Uterus (tissue), 4 donors: Measurements from ENCODE around the gene LRRC37A3. TPM values are rescaled to one million over a fixed set of nuclear protein-coding genes. Genes with fewer than 3 reads are reported as not detected.
"Not testable (repeated sequence)": the region's sequence is repeated elsewhere in the genome, so short reads cannot be mapped to it uniquely, and the experiment has no call there.

ENCODE experiments used
- DNase-seq, 2 donors: peaks; one replicate each; pipeline ENCODE4 v3.0.0-alpha.2; 2019 to 2020
- H3K27ac ChIP-seq, 2 donors: fragments of 200-600 bp; sonication (generic); 1 replicate in 1 of 2; 2 replicates in 1 of 2; pipeline ENCODE4 v1.5.1; 2016 to 2018
- H3K27me3 ChIP-seq, 2 donors: fragments of 200-600 bp; sonication (generic); one replicate each; pipeline ENCODE4 v1.5.1; 2018 to 2019; ENCODE audit warnings: control low read depth in 1 of 2
- H3K36me3 ChIP-seq, 2 donors: fragments of 200-600 bp; sonication (generic); one replicate each; pipeline ENCODE4 v1.5.1; 2019; ENCODE audit warnings: control low read depth in 1 of 2
- H3K4me1 ChIP-seq, 2 donors: fragments of 200-600 bp; sonication (generic); one replicate each; pipeline ENCODE4 v1.5.1; 2018 to 2019; ENCODE audit warnings: control low read depth in 1 of 2
- H3K4me3 ChIP-seq, 2 donors: fragments of 200-600 bp; sonication (generic); 1 replicate in 1 of 2; 2 replicates in 1 of 2; pipeline ENCODE4 v1.5.1; 2018 to 2019; ENCODE audit warnings: mild to moderate bottlenecking in 1 of 2
- H3K9me3 ChIP-seq, 2 donors: fragments of 200-600 bp; sonication (generic); one replicate each; pipeline ENCODE4 v1.5.1; 2019; ENCODE audit warnings: control low read depth in 1 of 2
- CTCF ChIP-seq, 4 experiments: fragments of 200-600 bp in 2 of 4; fragments of 450-650 bp in 2 of 4; sonication (generic) in 2 of 4; IDR thresholded peaks; one replicate each; pipeline ENCODE4 v1.5.1; 2016 to 2019; ENCODE audit warnings: antibody characterized with exemption in 4 of 4, mild to moderate bottlenecking in 2 of 4, moderate library complexity in 1 of 4
- POLR2A ChIP-seq, 2 donors: fragments of 450-650 bp; IDR thresholded peaks; one replicate each; pipeline ENCODE4 v1.6.1; 2016; ENCODE audit warnings: antibody characterized with exemption in 2 of 2, mild to moderate bottlenecking in 1 of 2, moderate library complexity in 1 of 2
- intact Hi-C: fragments of 100-400 bp; cut with DNase I; formaldehyde crosslinking; loops from one replicate; pipeline ENCODE4 v1.15.1; 2023; ENCODE audit warnings: low total_unique reads
- total RNA-seq, 4 donors: library from RNA; depleted of rRNA in 3 of 4; stranded (reverse); fragments of >200 nt in 3 of 4; gene quantifications; one replicate each; pipeline versions ENCODE4 v1.1.0 to v1.2.4, GENCODE V29; 2014 to 2023
- donor health status: DM: yes; HTN: yes; CAD: no.

Gene LRRC37A3
- total RNA-seq, 4 donors from 2014 or later: 2.1 to 47.9 (median 9.9) TPM

GRCh38 chr17:64961563-64962378 is 42.5 kb upstream of the LRRC37A3 start:
- H3K27ac ChIP-seq, H3K9me3 ChIP-seq, H3K36me3 ChIP-seq, H3K4me3 ChIP-seq, H3K4me1 ChIP-seq, H3K27me3 ChIP-seq, intact Hi-C loops: not testable (repeated sequence)
- peak; percentile 47 to 86 for DNase-seq
- peak; percentile 50 to 79 (median 70) for TF ChIP-seq CTCF (IDR thresholded peaks at IDR 0.05)

- intact Hi-C loops: no loop called here
- no peaks in the 10 kb centered on the region for H3K4me1 ChIP-seq
- H3K4me3 ChIP-seq: no peak overlapping the region
- H3K27me3 ChIP-seq: no peaks in the 10 kb centered on the region
- H3K9me3 ChIP-seq: no peaks in the 10 kb centered on the region
- no peak overlapping the region for H3K27ac ChIP-seq
- DNase-seq: no peak
- TF ChIP-seq POLR2A (IDR thresholded peaks at IDR 0.05): no peak
- no peak for TF ChIP-seq CTCF (IDR thresholded peaks at IDR 0.05)
- no peaks in the 10 kb centered on the region for H3K36me3 ChIP-seq
Measured at GRCh38 chr17:64951877-64952276, 32.6 kb upstream of the LRRC37A3 start.

GRCh38 chr17:64950871-64951270 is 31.6 kb upstream of the LRRC37A3 start:
- no peak overlapping the region for H3K27ac ChIP-seq
- no peak overlapping the region for H3K4me3 ChIP-seq
- H3K4me1 ChIP-seq: no peaks in the 10 kb centered on the region
- H3K36me3 ChIP-seq: no peaks in the 10 kb centered on the region
- no peak for DNase-seq
- no peak for TF ChIP-seq CTCF (IDR thresholded peaks at IDR 0.05)
- TF ChIP-seq POLR2A (IDR thresholded peaks at IDR 0.05): no peak
- no peaks in the 10 kb centered on the region for H3K9me3 ChIP-seq
- intact Hi-C loops: no loop called here
- H3K27me3 ChIP-seq: no peaks in the 10 kb centered on the region

- no peak for DNase-seq
- Histone ChIP-seq H3K9me3 (no peaks in the 10 kb centered on the region), H3K27ac (no peak overlapping the region), H3K36me3 (no peaks in the 10 kb centered on the region), H3K27me3 (no peaks in the 10 kb centered on the region), H3K4me1 (no peaks in the 10 kb centered on the region), H3K4me3 (no peak overlapping the region)
- intact Hi-C loops: no loop called here
- TF ChIP-seq CTCF (IDR thresholded peaks at IDR 0.05) (no peak), POLR2A (IDR thresholded peaks at IDR 0.05) (no peak)
Measured at GRCh38 chr17:64947152-64947551, 27.9 kb upstream of the LRRC37A3 start.

- intact Hi-C loops: no loop called here
- no peaks in the 10 kb centered on the region for H3K9me3 ChIP-seq
Measured at GRCh38 chr17:64941761-64942160, 22.5 kb upstream of the LRRC37A3 start.

More at GRCh38 chr17:64941761-64942160, 22.5 kb upstream of the LRRC37A3 start:
- Histone ChIP-seq H3K27me3 (no peaks in the 10 kb centered on the region), H3K4me1 (no peaks in the 10 kb centered on the region), H3K27ac (no peak overlapping the region), H3K4me3 (no peak overlapping the region), H3K36me3 (no peaks in the 10 kb centered on the region)
- TF ChIP-seq CTCF (IDR thresholded peaks at IDR 0.05): no peak
- no peak for TF ChIP-seq POLR2A (IDR thresholded peaks at IDR 0.05)
- no peak for DNase-seq
